HepG2 (cell line): ENCODE data around the gene KRI1. TPM values are rescaled to one million over a fixed set of nuclear protein-coding genes. Genes with fewer than 3 reads are reported as not detected.

ENCODE experiments used
- BCLAF1 ChIP-seq: fragments of 450-650 bp; IDR thresholded peaks from 2 replicates; pipeline ENCODE4 v1.6.1; 2017; ENCODE audit warnings: mild to moderate bottlenecking
- FOXO4 ChIP-seq: sonication (generic); formaldehyde crosslinking; conservative IDR thresholded peaks from 2 replicates; pipeline ENCODE4 v1.8.1; 2023; ENCODE audit warnings: missing genetic modification reagents
- GABPB1 ChIP-seq: IDR thresholded peaks from 2 replicates; pipeline ENCODE4 v1.6.1; 2016; ENCODE audit warnings: mild to moderate bottlenecking, missing genetic modification reagents, moderate library complexity, missing compliant biosample characterization
- HDAC2 ChIP-seq: sonication (generic); formaldehyde crosslinking; IDR thresholded peaks from 2 replicates; pipeline ENCODE4 v1.4.0; 2020; ENCODE audit warnings: missing genetic modification reagents
- HNRNPUL1 ChIP-seq: fragments of 200-400 bp; formaldehyde crosslinking; IDR thresholded peaks from 2 replicates; pipeline ENCODE4 v1.6.1; 2017; ENCODE audit warnings: low read depth, mild to moderate bottlenecking, low read length, moderate library complexity
- LCORL ChIP-seq, 2 experiments: fragments of 450-650 bp in 1 of 2; sonication (generic) in 1 of 2; formaldehyde crosslinking in 1 of 2; IDR thresholded peaks; 2 replicates each; pipeline versions ENCODE4 v1.5.0 to v1.6.1; 2017 to 2020; ENCODE audit warnings: antibody characterized with exemption in 1 of 2, missing genetic modification reagents in 1 of 2
- NONO ChIP-seq, 2 experiments: fragments of 450-650 bp in 1 of 2; sonication (generic) in 1 of 2; formaldehyde crosslinking in 1 of 2; IDR thresholded peaks in 1 of 2; conservative IDR thresholded peaks in 1 of 2; 2 replicates each; pipeline versions ENCODE4 v1.6.1 to v1.8.0; 2017 to 2022; ENCODE audit warnings: mild to moderate bottlenecking in 1 of 2, missing genetic modification reagents in 1 of 2, moderate library complexity in 1 of 2
- SPEN ChIP-seq: sonication (generic); formaldehyde crosslinking; IDR thresholded peaks from 2 replicates; pipeline ENCODE4 v1.5.1; 2020; ENCODE audit warnings: low read depth, mild to moderate bottlenecking, missing genetic modification reagents
- SYNCRIP ChIP-seq: fragments of 200-400 bp; formaldehyde crosslinking; IDR thresholded peaks from 2 replicates; pipeline ENCODE4 v1.6.1; 2018; ENCODE audit warnings: mild to moderate bottlenecking, low read depth, low read length; ENCODE audit not compliant: insufficient read depth
- ZNF687 ChIP-seq: sonication (generic); formaldehyde crosslinking; IDR thresholded peaks from 2 replicates; pipeline ENCODE4 v1.5.1; 2020; ENCODE audit warnings: mild to moderate bottlenecking, missing genetic modification reagents, moderate library complexity
- ZNF768 ChIP-seq: sonication (generic); formaldehyde crosslinking; IDR thresholded peaks from 2 replicates; pipeline ENCODE4 v1.4.0; 2020; ENCODE audit warnings: missing genetic modification reagents
- ZNF883 ChIP-seq: sonication (generic); formaldehyde crosslinking; IDR thresholded peaks from 2 replicates; pipeline ENCODE4 v1.5.1; 2020; ENCODE audit warnings: mild to moderate bottlenecking, missing genetic modification reagents; ENCODE audit errors: not compliant biosample characterization
- polyA plus RNA-seq, 8 experiments: library from polyadenylated mRNA; depleted of rRNA in 3 of 8; stranded (reverse) in 7 of 8; unstranded in 1 of 8; fragments of >200 nt; fragmentation: Illumina TruSeq in 4 of 8; extraction: Trizol in 4 of 8; gene quantifications; 2 replicates each; pipeline versions ENCODE4 v1.2.1 to v1.2.3, GENCODE V29; 2011 to 2016; ENCODE audit warnings: low read depth in 4 of 8, missing spikeins in 1 of 8, mixed read lengths in 1 of 8; ENCODE audit not compliant: insufficient read depth in 1 of 8
- total RNA-seq, 5 experiments: library from RNA; depleted of rRNA; stranded (reverse); fragments of >200 nt; fragmentation: Illumina TruSeq; extraction: Trizol; gene quantifications; 2 replicates each; pipeline ENCODE4 v1.2.3, GENCODE V29; 2016; ENCODE audit warnings: low read depth in 1 of 5

KRI1 gene
- total and polyA plus RNA-seq, 2 of the 13 experiments (the other 11 are each of a cell fraction or from before 2014, with no cell fraction given): 9.1 to 11.7 TPM

GRCh38 chr19:10602330-10603083 lies 36.7 kb upstream of the KRI1 start (continued):
- TF ChIP-seq ZNF687 (CRISPR knock-in tag) (peak; percentile 61; the same call in 1 of the 2 replicates), BCLAF1 (no peak), FOXO4 (CRISPR knock-in tag) (0 out of 2 replicates have a peak, but pooled peaks have one; percentile 21), SYNCRIP (no peak), ZNF883 (CRISPR knock-in tag) (no peak), NONO (IDR thresholded peaks at IDR 0.05) (no peak), NONO (CRISPR knock-in tag; conservative IDR thresholded peaks at IDR 0.05) (no peak; the same call in 1 of the 2 replicates), LCORL (IDR thresholded peaks at IDR 0.05) (no peak), LCORL (CRISPR knock-in tag; IDR thresholded peaks at IDR 0.05) (peak; percentile 44; the same call in 1 of the 2 replicates), ZNF768 (0 out of 2 replicates have a peak, but pooled peaks have one; percentile 32), SPEN (0 out of 2 replicates have a peak, but pooled peaks have one; percentile 15), HDAC2 (CRISPR knock-in tag) (no peak), HNRNPUL1 (no peak), GABPB1 (peak; percentile 50; the same call in 1 of the 2 replicates)
